Panc1 (cell line): ENCODE measurements around the gene ZNF407. TPM values are rescaled to one million over a fixed set of nuclear protein-coding genes. Genes with fewer than 3 reads are reported as not detected.

Source experiments
- ATAC-seq: fragments of 200-7000 bp; cut with Tn5 transposase; 2 replicates; pipeline ENCODE4 v1.9.1; 2020; ENCODE audit warnings: mild to moderate bottlenecking, moderate library complexity
- BruUV-seq: library from RNA; stranded (reverse); fragments of 400-500 nt; replicated peaks from 2 replicates; lab custom pipeline; 2021; lab: Mats Ljungman, UMichigan
- CTCF ChIA-PET: fragments of 300-600 bp; sonication (Branson Sonifier 250); formaldehyde crosslinking; loops from one replicate; lab custom pipeline; 2022; ENCODE audit warnings: antibody characterized with exemption; lab: Charles Lee
- POLR2A ChIA-PET: fragments of 300-600 bp; sonication (Branson Sonifier 250); formaldehyde crosslinking; loops from one replicate; lab custom pipeline; 2022; ENCODE audit warnings: antibody characterized with exemption; lab: Charles Lee
- DNase-seq: peaks from one replicate; pipeline ENCODE4 v3.0.0-alpha.2; 2010; ENCODE audit warnings: low read depth, low spot score
- H3K27ac ChIP-seq: 2 replicates; pipeline ENCODE4 v1.5.1; 2011; ENCODE audit warnings: mild to moderate bottlenecking, low read length, inconsistent platforms
- H3K27me3 ChIP-seq: fragments of 200-500 bp; sonication (Bioruptor generic); 2 replicates; pipeline ENCODE4 v1.6.0; 2014; ENCODE audit warnings: low read length, inconsistent platforms; ENCODE audit not compliant: control insufficient read depth, insufficient read depth
- H3K36me3 ChIP-seq: fragments of 200-500 bp; sonication (Bioruptor generic); 2 replicates; pipeline ENCODE4 v1.5.1; 2014; ENCODE audit warnings: inconsistent platforms, mild to moderate bottlenecking, low read length, moderate library complexity; ENCODE audit not compliant: control insufficient read depth, insufficient read depth
- H3K4me1 ChIP-seq: 2 replicates; pipeline ENCODE4 v1.5.1; 2011; ENCODE audit warnings: inconsistent platforms, mild to moderate bottlenecking, low read length, moderate library complexity; ENCODE audit not compliant: control insufficient read depth, insufficient read depth
- H3K4me3 ChIP-seq, 2 experiments: 2 replicates each; pipeline ENCODE4 v1.5.1; 2011 to 2012; ENCODE audit warnings: low read depth in 2 of 2, low read length in 2 of 2, mild to moderate bottlenecking in 2 of 2, inconsistent platforms in 1 of 2, moderate library complexity in 1 of 2
- H3K9me3 ChIP-seq: fragments of 200-500 bp; sonication (Bioruptor generic); 2 replicates; pipeline ENCODE4 v1.5.1; 2014; ENCODE audit warnings: low read depth, mild to moderate bottlenecking, inconsistent platforms, low read length, moderate library complexity; ENCODE audit not compliant: control insufficient read depth, insufficient read depth
- CTCF ChIP-seq: fragments of 450-650 bp; IDR thresholded peaks from 2 replicates; pipeline ENCODE4 v1.5.1; 2017; ENCODE audit warnings: mild to moderate bottlenecking
- POLR2AphosphoS5 ChIP-seq: IDR thresholded peaks from 2 replicates; pipeline ENCODE4 v1.6.1; 2012; ENCODE audit warnings: mild to moderate bottlenecking, low read depth, low read length, moderate library complexity
- REST ChIP-seq, 2 experiments: IDR thresholded peaks; 2 replicates each; pipeline ENCODE4 v1.6.1; 2011 to 2012; ENCODE audit warnings: low read depth in 2 of 2, control low read depth in 1 of 2, low read length in 1 of 2, mild to moderate bottlenecking in 1 of 2, moderate library complexity in 1 of 2; ENCODE audit not compliant: insufficient read depth in 1 of 2
- SIN3A ChIP-seq: IDR thresholded peaks from 2 replicates; pipeline ENCODE4 v1.6.1; 2012; ENCODE audit warnings: low read depth, mild to moderate bottlenecking, low read length, moderate library complexity, borderline replicate concordance; ENCODE audit not compliant: insufficient read depth
- TCF7L2 ChIP-seq: IDR thresholded peaks from 2 replicates; pipeline ENCODE4 v1.6.1; 2011; ENCODE audit warnings: mild to moderate bottlenecking, low read depth, low read length, inconsistent platforms
- in situ Hi-C: cut with HindIII; loops from 2 replicates; pipeline ENCODE4 v1.10.0; 2016; ENCODE audit warnings: low sequenced_read_pairs, low pct_unique_long_range_greater_than_20kb
- intact Hi-C: fragments of 100-400 bp; cut with micrococcal nuclease; formaldehyde crosslinking; loops from one replicate; pipeline ENCODE4 v1.10.0; 2022; ENCODE audit not compliant: unreplicated experiment
- total RNA-seq: library from RNA; stranded (reverse); gene quantifications from one replicate; pipeline ENCODE4 v1.2.1, GENCODE V29; 2021; ENCODE audit not compliant: unreplicated experiment

The ZNF407 gene
- total RNA-seq, 1 experiment from 2014 or later: 16.8 TPM

- intact Hi-C loops: no loop called here
- H3K27me3 ChIP-seq: no peaks in the 10 kb centered on the region
- BruUV-seq: no TSS peak
- H3K4me3 ChIP-seq: no peak overlapping the region
- DNase-seq (no peak), ATAC-seq (no peak)
- H3K27ac ChIP-seq: no peak overlapping the region
- in situ Hi-C loops: no loop called here
- CTCF ChIA-PET: no interaction called here
- H3K9me3 ChIP-seq: no peaks in the 10 kb centered on the region
- no peaks in the 10 kb centered on the region for H3K36me3 ChIP-seq
- TF ChIP-seq SIN3A (no peak), CTCF (no peak), REST (IDR thresholded peaks at IDR 0.05; ENCODE audit: insufficient read depth in 1 of 2, low read depth in 2 of 2, low read length in 1 of 2) (no peak), TCF7L2 (no peak), POLR2AphosphoS5 (no peak)
- H3K4me1 ChIP-seq: no peaks in the 10 kb centered on the region
- POLR2A ChIA-PET: no interaction called here
Observed at GRCh38 chr18:75064513-75064905, 466.8 kb downstream of the ZNF407 start.

GRCh38 chr18:75065251-75066000, 467.8 kb downstream of the ZNF407 start:
- Histone ChIP-seq H3K9me3 (no peaks in the 10 kb centered on the region), H3K4me3 (no peak overlapping the region), H3K27ac (no peak overlapping the region), H3K36me3 (no peaks in the 10 kb centered on the region), H3K4me1 (peaks cover 7% of the 10 kb centered on the region), H3K27me3 (no peaks in the 10 kb centered on the region)
- DNase-seq (no peak), ATAC-seq (no peak)
- in situ Hi-C loops (no loop called here), intact Hi-C loops (no loop called here)
- TF ChIP-seq CTCF: no peak
- TF ChIP-seq TCF7L2: no peak
- TF ChIP-seq POLR2AphosphoS5: no peak
- no peak for TF ChIP-seq REST (IDR thresholded peaks at IDR 0.05; ENCODE audit: insufficient read depth in 1 of 2, low read depth in 2 of 2, low read length in 1 of 2)
- no peak for TF ChIP-seq SIN3A
- no TSS peak for BruUV-seq
- CTCF ChIA-PET: no interaction called here
- POLR2A ChIA-PET: no interaction called here
